GM12873 (cell line): Measurements from ENCODE around the gene TLL1.

ENCODE experiments used
- TF ChIP-seq, protein P1 (sequence below): IDR thresholded peaks from 2 replicates; pipeline ENCODE4 v1.5.1; 2012; ENCODE audit warnings: low read depth, mild to moderate bottlenecking, moderate library complexity, low read length, control low read depth; ENCODE audit not compliant: insufficient read depth; ENCODE audit errors: missing control alignments

TLL1 gene

DNA sequence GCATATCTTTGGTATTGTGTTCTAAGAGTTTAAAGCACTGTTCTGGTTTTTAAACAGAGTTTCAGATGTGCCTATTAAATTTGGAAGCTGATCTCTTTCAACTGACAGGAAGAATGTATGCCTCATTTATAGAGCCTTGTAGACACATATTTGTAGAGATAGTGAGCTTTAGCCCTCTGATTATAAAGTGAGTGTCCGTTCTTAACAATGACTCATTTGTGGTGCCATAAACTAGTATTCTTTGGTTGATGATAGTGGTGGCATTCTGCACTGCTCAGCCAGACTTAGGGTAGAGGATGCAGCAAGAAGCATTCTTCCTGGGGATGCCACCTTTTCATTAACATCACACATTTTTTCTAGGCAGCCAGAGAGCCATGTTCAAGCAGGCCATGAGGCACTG lies 121.7 kb downstream of the TLL1 start:
- TF ChIP-seq, protein P1, sequence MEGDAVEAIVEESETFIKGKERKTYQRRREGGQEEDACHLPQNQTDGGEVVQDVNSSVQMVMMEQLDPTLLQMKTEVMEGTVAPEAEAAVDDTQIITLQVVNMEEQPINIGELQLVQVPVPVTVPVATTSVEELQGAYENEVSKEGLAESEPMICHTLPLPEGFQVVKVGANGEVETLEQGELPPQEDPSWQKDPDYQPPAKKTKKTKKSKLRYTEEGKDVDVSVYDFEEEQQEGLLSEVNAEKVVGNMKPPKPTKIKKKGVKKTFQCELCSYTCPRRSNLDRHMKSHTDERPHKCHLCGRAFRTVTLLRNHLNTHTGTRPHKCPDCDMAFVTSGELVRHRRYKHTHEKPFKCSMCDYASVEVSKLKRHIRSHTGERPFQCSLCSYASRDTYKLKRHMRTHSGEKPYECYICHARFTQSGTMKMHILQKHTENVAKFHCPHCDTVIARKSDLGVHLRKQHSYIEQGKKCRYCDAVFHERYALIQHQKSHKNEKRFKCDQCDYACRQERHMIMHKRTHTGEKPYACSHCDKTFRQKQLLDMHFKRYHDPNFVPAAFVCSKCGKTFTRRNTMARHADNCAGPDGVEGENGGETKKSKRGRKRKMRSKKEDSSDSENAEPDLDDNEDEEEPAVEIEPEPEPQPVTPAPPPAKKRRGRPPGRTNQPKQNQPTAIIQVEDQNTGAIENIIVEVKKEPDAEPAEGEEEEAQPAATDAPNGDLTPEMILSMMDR = no peak

DNA sequence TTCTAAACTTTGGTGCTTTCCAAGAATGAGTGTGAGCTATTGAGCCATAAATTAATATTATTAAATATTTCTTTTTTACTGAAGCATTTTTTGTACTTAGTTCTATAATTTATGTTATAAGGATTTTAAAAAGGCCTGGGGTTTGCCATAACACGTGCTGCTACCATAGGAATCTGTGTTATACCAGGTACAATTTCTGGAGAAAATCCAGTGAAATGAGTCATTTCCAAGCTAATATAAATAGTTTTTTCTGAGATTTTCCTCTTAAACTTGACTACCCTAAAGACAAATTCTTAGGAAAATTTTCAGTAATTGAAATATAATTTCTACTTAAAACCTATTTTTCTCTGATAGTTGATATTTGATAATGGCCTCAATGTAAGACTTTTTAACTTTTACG lies 130.8 kb downstream of the TLL1 start:
- TF ChIP-seq, protein P1 = no peak

DNA sequence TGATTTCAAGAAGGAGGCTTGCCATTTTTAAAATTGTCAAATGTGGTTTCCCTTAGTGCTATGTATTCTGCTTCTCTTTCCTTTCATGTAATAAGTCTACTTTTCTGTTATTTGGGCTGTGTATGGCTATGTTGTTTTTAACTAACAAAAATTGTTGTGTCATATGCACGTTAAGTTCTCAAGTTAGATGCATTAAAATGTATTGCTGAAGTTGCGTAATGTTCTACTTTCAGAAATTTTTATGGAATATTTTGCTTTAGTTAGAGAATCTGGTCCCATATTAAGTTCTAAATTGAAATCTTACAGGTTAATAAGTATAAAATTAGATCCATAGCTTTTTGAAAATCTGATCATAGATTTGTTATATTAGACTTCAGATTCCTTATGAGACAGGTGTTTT lies 133.2 kb downstream of the TLL1 start:
- TF ChIP-seq, protein P1 = no peak

DNA sequence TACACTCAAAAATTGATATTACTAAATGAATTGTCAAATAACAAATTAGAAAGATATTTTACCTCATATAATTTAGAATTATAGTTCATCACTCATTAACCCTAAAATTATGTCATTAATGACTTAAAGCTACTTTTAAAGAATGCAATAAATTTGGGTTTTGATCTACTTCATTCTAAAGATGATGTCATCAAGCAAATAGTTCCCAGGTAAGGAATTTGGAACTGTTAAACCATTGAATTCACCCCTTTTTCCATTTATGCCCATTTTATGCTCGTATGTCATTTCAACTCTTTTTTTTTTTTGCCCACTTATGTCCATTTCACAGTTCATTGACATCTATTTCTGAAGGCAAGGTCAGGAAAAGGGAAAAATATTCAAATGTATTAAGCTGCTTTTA lies 135.5 kb downstream of the TLL1 start:
- TF ChIP-seq, protein P1 = no peak

DNA sequence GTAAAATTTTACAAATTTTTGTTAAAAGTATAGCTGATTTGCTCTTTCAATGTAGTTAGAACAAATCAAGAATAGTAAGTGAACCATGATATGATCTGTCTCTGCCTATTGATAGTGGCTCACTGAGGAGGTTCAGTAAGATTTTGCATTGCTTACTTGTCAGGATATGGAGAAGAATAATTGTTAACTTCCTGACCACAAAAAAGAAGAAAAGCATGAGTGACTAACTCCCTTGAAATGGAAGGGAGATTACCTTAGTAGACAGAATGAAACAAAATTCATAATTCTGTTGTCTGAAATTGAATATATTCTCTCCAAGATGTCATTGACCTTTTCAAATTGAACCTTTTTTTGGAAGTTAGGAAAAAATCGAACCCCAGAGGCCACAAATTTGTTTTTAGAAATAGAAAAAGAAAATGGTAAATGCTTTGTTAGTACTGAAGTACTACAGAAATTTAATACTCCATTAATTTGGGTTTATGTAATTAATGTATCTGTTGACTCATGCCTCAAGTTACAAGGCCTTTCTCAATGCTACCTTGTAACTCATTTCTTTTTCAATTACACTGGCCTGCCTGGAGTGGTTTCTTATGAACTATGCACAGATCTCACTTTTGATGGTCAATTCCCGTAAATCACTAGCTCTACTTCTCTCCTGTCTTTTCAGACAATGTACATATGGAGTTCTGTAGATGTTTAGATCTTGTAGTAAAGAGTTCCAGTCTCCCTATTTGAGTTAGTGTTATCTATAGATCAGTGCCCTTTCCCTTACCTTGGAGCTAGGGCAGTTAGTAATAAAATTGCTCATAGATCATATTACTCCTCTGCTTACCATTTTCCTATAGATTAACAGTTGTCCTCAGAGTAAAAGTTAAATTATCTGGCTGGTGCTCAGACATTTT lies 139.3 kb downstream of the TLL1 start:
- TF ChIP-seq, protein P1 = no peak

DNA sequence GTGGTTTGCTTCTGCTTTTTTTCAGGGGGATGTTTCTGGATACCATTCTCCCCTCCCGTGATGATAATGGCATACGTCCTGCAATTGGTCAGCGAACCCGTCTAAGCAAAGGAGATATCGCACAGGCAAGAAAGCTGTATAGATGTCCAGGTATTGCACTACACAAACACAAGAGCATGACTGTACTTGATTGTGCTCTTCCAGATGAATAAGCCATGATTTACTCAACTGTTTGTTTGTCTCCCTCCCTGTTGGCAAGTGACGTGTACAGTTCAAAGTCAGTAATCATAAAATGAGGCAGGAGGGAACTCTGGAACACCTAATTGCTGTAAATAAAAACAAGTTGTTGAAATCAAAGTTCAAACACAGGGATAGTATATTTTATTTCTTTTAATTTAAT lies 141.4 kb downstream of the TLL1 start:
- TF ChIP-seq, protein P1 = no peak

DNA sequence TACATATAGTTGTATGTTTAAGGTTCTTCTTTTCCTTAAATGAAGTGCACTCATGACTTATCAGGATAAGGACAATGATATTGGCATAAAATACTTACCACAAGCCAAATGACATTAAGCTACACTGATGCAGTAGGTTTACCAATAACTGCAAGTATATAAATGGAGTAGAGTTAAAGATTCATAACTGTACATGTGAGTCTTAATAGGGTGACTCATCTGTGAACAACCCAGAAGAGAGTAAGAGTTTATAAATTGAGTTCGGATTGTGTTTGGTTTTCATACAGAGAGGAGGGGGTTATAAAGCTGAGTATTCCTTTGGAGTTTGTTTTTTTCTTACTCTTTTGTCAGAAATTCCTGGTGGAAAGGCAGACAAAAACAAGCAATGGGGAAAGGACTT lies 144.8 kb downstream of the TLL1 start:
- TF ChIP-seq, protein P1 = no peak
